K562 (cell line): ENCODE data around the gene PRDM15. TPM values are rescaled to one million over a fixed set of nuclear protein-coding genes. Genes with fewer than 3 reads are reported as not detected.

Source experiments
- ATAC-seq: fragments of 200-7000 bp; cut with Tn5 transposase; 3 replicates; pipeline ENCODE4 v1.9.1; 2020; ENCODE audit warnings: moderate library complexity
- BruUV-seq: library from RNA; stranded (reverse); fragments of 400-500 nt; replicated peaks from 2 replicates; lab custom pipeline; 2021; lab: Mats Ljungman, UMichigan
- CTCF ChIA-PET: fragments of 300-600 bp; formaldehyde crosslinking; extraction: SDS; loops from one replicate; lab custom pipeline; 2021; ENCODE audit warnings: low intra/inter-chr PET ratio; lab: Yijun Ruan, JAX
- POLR2A ChIA-PET: fragments of 300-600, 350-650 bp; sonication (Branson Sonifier 250); formaldehyde crosslinking; extraction: SDS; loops from one replicate; lab custom pipeline; 2021; ENCODE audit warnings: antibody characterized with exemption, inconsistent platforms; lab: Yijun Ruan, JAX
- DNase-seq, 4 experiments: peaks; one replicate each; pipeline versions ENCODE4 v3.0.0 to v3.0.0-alpha.2; 2011 to 2018; ENCODE audit warnings: low spot score in 3 of 4, mixed read lengths in 3 of 4; ENCODE audit errors: extremely low read depth in 1 of 4
- FAIRE-seq: peaks from 2 replicates; lab custom pipeline; 2011; peaks lifted over from hg19 to GRCh38; lab: Jason Lieb, UNC
- H2AFZ ChIP-seq: 2 replicates; pipeline ENCODE4 v1.6.0; 2011; ENCODE audit warnings: low read depth, low read length, control low read depth, inconsistent platforms
- H3K27ac ChIP-seq: fragments of 200-600 bp; 3 replicates; pipeline ENCODE4 v1.8.0; 2011; ENCODE audit warnings: low read depth, mild to moderate bottlenecking, control low read depth, inconsistent platforms, low read length, moderate library complexity, mixed read lengths; ENCODE audit errors: extremely low read depth
- H3K27me3 ChIP-seq, 2 experiments: fragments of 300-600 bp in 1 of 2; 2 replicates in 1 of 2; 3 replicates in 1 of 2; pipeline versions ENCODE4 v1.6.0 to v1.8.0; 2011; ENCODE audit warnings: inconsistent platforms in 2 of 2, low read length in 2 of 2, mild to moderate bottlenecking in 1 of 2, mixed read lengths in 1 of 2, moderate library complexity in 1 of 2; ENCODE audit not compliant: control insufficient read depth in 2 of 2, insufficient read depth in 2 of 2
- H3K36me3 ChIP-seq: fragments of 300-600 bp; 3 replicates; pipeline ENCODE4 v1.8.0; 2011; ENCODE audit warnings: mild to moderate bottlenecking, low read length, inconsistent platforms; ENCODE audit not compliant: control insufficient read depth, insufficient read depth
- H3K4me1 ChIP-seq, 2 experiments: fragments of 200-600 bp in 1 of 2; replicated peaks in 1 of 2; 2 replicates in 1 of 2; 3 replicates in 1 of 2; pipeline versions ENCODE4 v1.5.1 to v1.8.0; 2011; ENCODE audit warnings: inconsistent platforms in 2 of 2, low read length in 2 of 2, mild to moderate bottlenecking in 1 of 2, mixed read lengths in 1 of 2, moderate library complexity in 1 of 2; ENCODE audit not compliant: control insufficient read depth in 2 of 2, insufficient read depth in 2 of 2
- H3K4me2 ChIP-seq: 2 replicates; pipeline ENCODE4 v1.6.1; 2011; ENCODE audit warnings: low read length, control low read depth, inconsistent platforms, mixed read lengths; ENCODE audit not compliant: insufficient read depth
- H3K4me3 ChIP-seq: fragments of 200-600 bp; sonication (generic), shearing (Covaris generic); 2 replicates; pipeline ENCODE4 v1.5.1; 2016; ENCODE audit warnings: control low read depth, inconsistent platforms
- H3K79me2 ChIP-seq: fragments of 200-600 bp; 3 replicates; pipeline ENCODE4 v1.8.0; 2011; ENCODE audit warnings: low read length, inconsistent platforms; ENCODE audit not compliant: control insufficient read depth, insufficient read depth
- H3K9ac ChIP-seq, 2 experiments: 2 replicates each; pipeline versions ENCODE4 v1.6.0 to v1.6.1; 2011; ENCODE audit warnings: low read depth in 2 of 2, low read length in 2 of 2, control low read depth in 1 of 2, inconsistent platforms in 1 of 2, mild to moderate bottlenecking in 1 of 2, mixed read lengths in 1 of 2; ENCODE audit not compliant: insufficient read depth in 1 of 2
- H3K9me1 ChIP-seq: one replicate; pipeline ENCODE4 v1.6.0; 2011; ENCODE audit warnings: inconsistent platforms, mild to moderate bottlenecking, low read length, moderate library complexity; ENCODE audit not compliant: control insufficient read depth, insufficient read depth
- H3K9me3 ChIP-seq: replicated peaks from 2 replicates; pipeline ENCODE4 v1.5.1; 2011; ENCODE audit warnings: low read depth, low read length, inconsistent platforms; ENCODE audit not compliant: control insufficient read depth, insufficient read depth
- H4K20me1 ChIP-seq: replicated peaks from 2 replicates; pipeline ENCODE4 v1.6.1; 2011; ENCODE audit warnings: low read length, inconsistent platforms, mixed read lengths; ENCODE audit not compliant: control insufficient read depth, insufficient read depth
- ATF6 ChIP-seq: sonication (generic); formaldehyde crosslinking; IDR thresholded peaks from 2 replicates; pipeline ENCODE4 v1.4.0; 2020; ENCODE audit warnings: mild to moderate bottlenecking, missing genetic modification reagents
- HOXB6 ChIP-seq: fragments of 250-450 bp; sonication (Bioruptor Pico); IDR thresholded peaks from 2 replicates; pipeline ENCODE4 v1.5.1; 2022; ENCODE audit warnings: mild to moderate bottlenecking, borderline replicate concordance
- TAF15 ChIP-seq: fragments of 200-400 bp; formaldehyde crosslinking; IDR thresholded peaks from 2 replicates; pipeline ENCODE4 v1.6.1; 2017; ENCODE audit warnings: mild to moderate bottlenecking, low read depth, low read length, moderate library complexity
- THRAP3 ChIP-seq: fragments of 450-650 bp; IDR thresholded peaks from 2 replicates; pipeline ENCODE4 v1.6.1; 2016; ENCODE audit warnings: mild to moderate bottlenecking, inconsistent platforms, borderline replicate concordance
- THRB ChIP-seq: fragments of 450-650 bp; formaldehyde crosslinking; conservative IDR thresholded peaks from 2 replicates; pipeline ENCODE4 v1.4.0; 2022; ENCODE audit warnings: mild to moderate bottlenecking, missing genetic modification characterization
- ZZZ3 ChIP-seq: fragments of 450-650 bp; IDR thresholded peaks from 2 replicates; pipeline ENCODE4 v1.6.1; 2016; ENCODE audit warnings: antibody characterized with exemption, mild to moderate bottlenecking, moderate library complexity
- WGBS: fragments of 100-300 bp; shearing (Covaris generic); methylation state at CpG from one replicate; pipeline ENCODE4 v1.1.6; 2016; ENCODE audit warnings: low coverage, mixed read lengths; ENCODE audit not compliant: insufficient coverage; ENCODE audit errors: missing lambda C conversion rate; 5-methylcytosine and 5-hydroxymethylcytosine counted together
- in situ Hi-C: fragments of 300-500 bp; cut with MboI; formaldehyde crosslinking; loops from 4 replicates; pipeline ENCODE4 v1.15.0; 2018; ENCODE audit warnings: inconsistent platforms, mixed read lengths
- intact Hi-C: fragments of 100-400 bp; cut with micrococcal nuclease; formaldehyde crosslinking; loops from 2 replicates; pipeline ENCODE4 v1.14.2; 2022
- polyA plus RNA-seq, 8 experiments: library from polyadenylated mRNA; depleted of rRNA in 4 of 8; stranded (reverse) in 5 of 8; unstranded in 3 of 8; fragments of >200 nt; fragmentation: Nextera tagmentation in 2 of 8; fragmentation: Illumina TruSeq in 1 of 8; extraction: Ambion mirVana in 2 of 8; extraction: Trizol in 1 of 8; gene quantifications; 2 replicates each; pipeline versions ENCODE4 v1.2.1 to v1.2.3, GENCODE V29; 2011 to 2014; ENCODE audit warnings: inconsistent platforms in 1 of 8, missing spikeins in 1 of 8
- total RNA-seq, 7 experiments: library from RNA; depleted of rRNA in 6 of 7; stranded (reverse); fragments of >200 nt in 6 of 7; fragmentation: Illumina TruSeq in 2 of 7; extraction: Trizol in 2 of 7; gene quantifications; 2 replicates each; pipeline versions ENCODE4 v1.2.1 to v1.2.3, GENCODE V29; 2011 to 2021; ENCODE audit warnings: low replicate concordance in 1 of 7

Gene PRDM15
- total and polyA plus RNA-seq, 9 of the 15 experiments (the other 6 are each of a cell fraction or from before 2014, with no cell fraction given), result 0.93 to 9.2 (median 6.2) TPM

DNA sequence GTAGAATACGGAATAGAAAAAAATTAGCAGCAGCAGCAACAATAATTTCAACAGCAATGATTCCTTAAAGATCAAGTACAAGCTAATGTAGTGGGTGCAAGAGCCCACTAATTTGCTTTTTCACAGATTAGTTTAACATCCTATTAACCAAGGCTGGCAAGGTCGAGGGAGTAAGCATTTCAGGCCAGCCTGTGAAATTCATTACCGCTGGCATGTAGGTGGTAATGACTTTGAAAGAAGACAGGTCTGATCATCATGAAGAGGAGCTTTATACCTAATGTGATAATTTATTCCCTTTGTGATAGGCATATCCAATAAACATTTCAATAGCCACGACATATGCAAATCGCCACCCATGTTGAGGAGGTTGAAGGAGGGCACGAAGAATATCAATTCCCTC lies 11.2 kb upstream of the PRDM15 start:
- no peak overlapping the region for H3K9ac ChIP-seq
- no peak overlapping the region for H3K27ac ChIP-seq
- H3K4me1 ChIP-seq, result peaks cover 9 to 14% of the 10 kb centered on the region in 2 experiments
- no peaks in the 10 kb centered on the region for H3K79me2 ChIP-seq
- no peak for FAIRE-seq
- in situ Hi-C loops (no loop called here), intact Hi-C loops (no loop called here)
- no TSS peak for BruUV-seq
- ATAC-seq, result no peak
- H3K9me1 ChIP-seq, result no peaks in the 10 kb centered on the region
- peaks cover 5% of the 10 kb centered on the region; the same call in 1 of the 3 replicates for H3K36me3 ChIP-seq
- no peak overlapping the region for H3K4me2 ChIP-seq
- 74% methylated on average over 6 of the region's 6 CpGs for WGBS
- no peaks in the 10 kb centered on the region for H3K27me3 ChIP-seq
- no peak for DNase-seq
- no peak for TF ChIP-seq THRAP3
- no peak for TF ChIP-seq ZZZ3
- TF ChIP-seq TAF15, result no peak
- TF ChIP-seq THRB (CRISPR knock-in tag), result no peak
- no peak for TF ChIP-seq ATF6 (CRISPR knock-in tag)
- TF ChIP-seq HOXB6 (CRISPR knock-in tag), result no peak
- no peak overlapping the region for H3K4me3 ChIP-seq
- ChIA-PET POLR2A (interaction anchor here (1.4 to 1.5 kb wide), 2 partner anchors 10 to 12 kb away, joined by 4 to 5 read pairs; partner anchors contain the start of gene PRDM15), CTCF (no interaction called here)
- H4K20me1 ChIP-seq, result no peaks in the 10 kb centered on the region; the same call in 1 of the 2 replicates
- no peaks in the 10 kb centered on the region for H3K9me3 ChIP-seq
- H2AFZ ChIP-seq, result no peak overlapping the region
